GM12892 (cell line): ENCODE results near the gene GGT5.

Source experiments
- POLR2A ChIP-seq: IDR thresholded peaks from 2 replicates; pipeline ENCODE4 v1.6.1; 2011; ENCODE audit warnings: low read depth, low read length, control low read depth
- POLR2AphosphoS5 ChIP-seq: IDR thresholded peaks from 2 replicates; pipeline ENCODE4 v1.6.1; 2011; ENCODE audit warnings: low read depth, low read length, control low read depth

GRCh38 chr22:24190159-24190540 is 54.7 kb downstream of the GGT5 start:
- no peak for TF ChIP-seq POLR2AphosphoS5
- TF ChIP-seq POLR2A = no peak
